MM.1S (cell line): Measurements from ENCODE around the gene LSM14B.

Source experiments
- DNase-seq: peaks from one replicate; pipeline ENCODE4 v3.0.0-alpha.2; 2015
- H2AFZ ChIP-seq: fragments of 300-600 bp; sonication (generic); 2 replicates; pipeline ENCODE4 v1.6.0; 2016; ENCODE audit warnings: antibody characterized with exemption, low read length
- H3F3A ChIP-seq: fragments of 300-600 bp; sonication (generic); 2 replicates; pipeline ENCODE4 v1.6.1; 2016; ENCODE audit warnings: mild to moderate bottlenecking, antibody characterized with exemption, low read length, moderate library complexity, mixed read lengths; ENCODE audit not compliant: insufficient read depth
- H3K27ac ChIP-seq: fragments of 300-600 bp; sonication (generic); 2 replicates; pipeline ENCODE4 v1.5.1; 2016; ENCODE audit warnings: mild to moderate bottlenecking, low read length
- H3K27me3 ChIP-seq: fragments of 300-600 bp; sonication (generic); replicated peaks from 2 replicates; pipeline ENCODE4 v1.6.0; 2016; ENCODE audit warnings: low read length; ENCODE audit not compliant: insufficient read depth
- H3K36me3 ChIP-seq: fragments of 300-600 bp; sonication (generic); replicated peaks from 2 replicates; pipeline ENCODE4 v1.6.1; 2016; ENCODE audit warnings: mild to moderate bottlenecking, low read length, mixed read lengths; ENCODE audit not compliant: insufficient read depth
- H3K4me1 ChIP-seq: fragments of 300-600 bp; sonication (generic); 2 replicates; pipeline ENCODE4 v1.6.1; 2016; ENCODE audit warnings: low read length, mixed read lengths
- H3K4me2 ChIP-seq: fragments of 300-600 bp; sonication (generic); 2 replicates; pipeline ENCODE4 v1.6.0; 2016; ENCODE audit warnings: low read depth, low read length
- H3K4me3 ChIP-seq: fragments of 300-600 bp; sonication (generic); 2 replicates; pipeline ENCODE4 v1.5.1; 2016; ENCODE audit warnings: low read length, mixed read lengths
- H3K79me2 ChIP-seq: fragments of 300-600 bp; sonication (generic); 2 replicates; pipeline ENCODE4 v1.6.1; 2016; ENCODE audit warnings: mixed run types, low read length, mixed read lengths
- H3K9ac ChIP-seq: fragments of 300-600 bp; sonication (generic); 2 replicates; pipeline ENCODE4 v1.6.1; 2016; ENCODE audit warnings: low read length, mixed read lengths
- H3K9me2 ChIP-seq: fragments of 300-600 bp; sonication (generic); replicated peaks from 2 replicates; pipeline ENCODE4 v1.6.1; 2016; ENCODE audit warnings: mild to moderate bottlenecking, low read length, mixed read lengths; ENCODE audit not compliant: insufficient read depth
- H3K9me3 ChIP-seq: fragments of 300-600 bp; sonication (generic); replicated peaks from 2 replicates; pipeline ENCODE4 v1.6.1; 2016; ENCODE audit warnings: mild to moderate bottlenecking, low read length, mixed read lengths; ENCODE audit not compliant: insufficient read depth
- H4K20me1 ChIP-seq: fragments of 300-600 bp; sonication (generic); 2 replicates; pipeline ENCODE4 v1.6.1; 2016; ENCODE audit warnings: mild to moderate bottlenecking, low read length, moderate library complexity, mixed read lengths; ENCODE audit not compliant: insufficient read depth
- CTCF ChIP-seq: fragments of 300-600 bp; sonication (generic); IDR thresholded peaks from 2 replicates; pipeline ENCODE4 v1.5.1; 2016; ENCODE audit warnings: antibody characterized with exemption, low read length, mixed read lengths
- EZH2 ChIP-seq: fragments of 300-600 bp; sonication (generic); optimal IDR thresholded peaks from 2 replicates; pipeline ENCODE3; 2017; ENCODE audit warnings: low read depth, mild to moderate bottlenecking, antibody characterized with exemption, low read length, mixed read lengths
- EZH2phosphoT487 ChIP-seq: fragments of 300-600 bp; sonication (generic); IDR thresholded peaks from 2 replicates; pipeline ENCODE4 v1.6.1; 2018; ENCODE audit warnings: antibody characterized with exemption, low read length

LSM14B gene

DNA sequence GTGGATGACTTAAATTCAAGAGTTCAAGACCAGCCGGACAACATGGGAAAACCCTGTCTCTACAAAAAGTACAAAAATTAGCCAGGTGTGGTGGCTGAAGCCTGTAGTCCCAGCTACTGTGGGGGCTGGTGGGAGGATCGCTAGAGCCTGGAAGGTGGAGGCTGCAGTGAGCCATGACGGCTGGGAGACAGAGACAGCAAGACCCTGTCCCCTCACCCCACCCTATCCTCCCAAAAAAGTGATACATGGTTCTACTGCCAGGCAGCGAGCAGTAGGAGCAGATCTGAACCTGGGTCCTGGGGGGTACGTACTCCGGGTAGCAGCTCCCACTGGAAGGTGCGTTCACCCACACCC lies 18.7 kb downstream of the LSM14B start:
- H3K9ac ChIP-seq = no peak overlapping the region

GRCh38 chr20:62141397-62142251 lies 19.3 kb downstream of the LSM14B start:
- peak overlapping the region; percentile 20; the same call in 1 of the 2 replicates for H3K27ac ChIP-seq

More for the DNA sequence above, 18.7 kb downstream of the LSM14B start:
- no peak overlapping the region for H2AFZ ChIP-seq
- peak overlapping the region; percentile 94 for H3K4me2 ChIP-seq
- H3K9me3 ChIP-seq = no peaks in the 10 kb centered on the region
- peaks cover 13% of the 10 kb centered on the region for H3K36me3 ChIP-seq
- H3K27ac ChIP-seq = no peak overlapping the region
- no peaks in the 10 kb centered on the region for H3K27me3 ChIP-seq
- H4K20me1 ChIP-seq = peaks cover 38% of the 10 kb centered on the region
- TF ChIP-seq EZH2phosphoT487 (no peak), CTCF (no peak), EZH2 (no peak)
- peaks cover 18% of the 10 kb centered on the region for H3K4me1 ChIP-seq
- H3K9me2 ChIP-seq = no peaks in the 10 kb centered on the region
- no peak for DNase-seq
- peaks cover 77% of the 10 kb centered on the region for H3K79me2 ChIP-seq
- H3F3A ChIP-seq = peaks cover 33% of the 10 kb centered on the region
- no peak overlapping the region for H3K4me3 ChIP-seq

GRCh38 chr20:62142252-62143080 lies 20.2 kb downstream of the LSM14B start:
- no peaks in the 10 kb centered on the region for H3K27me3 ChIP-seq
- H3K27ac ChIP-seq = peak overlapping the region; percentile 20; the same call in 1 of the 2 replicates
- H3K79me2 ChIP-seq = peaks cover 85% of the 10 kb centered on the region
- H3K4me3 ChIP-seq = peak overlapping the region; percentile 81
- peak; percentile 11 for DNase-seq
- H3K36me3 ChIP-seq = peaks cover 13% of the 10 kb centered on the region
- peaks cover 18% of the 10 kb centered on the region for H3K4me1 ChIP-seq
- peak overlapping the region; percentile 94 for H3K4me2 ChIP-seq
- peak overlapping the region; percentile 70 for H3K9ac ChIP-seq
- H3F3A ChIP-seq = peaks cover 24% of the 10 kb centered on the region
- H3K9me3 ChIP-seq = no peaks in the 10 kb centered on the region
- H2AFZ ChIP-seq = no peak overlapping the region
- no peak for TF ChIP-seq EZH2
- no peak for TF ChIP-seq CTCF
- no peak for TF ChIP-seq EZH2phosphoT487
- H4K20me1 ChIP-seq = peaks cover 38% of the 10 kb centered on the region
- H3K9me2 ChIP-seq = no peaks in the 10 kb centered on the region

More at GRCh38 chr20:62141397-62142251, 19.3 kb downstream of the LSM14B start:
- no peak overlapping the region for H2AFZ ChIP-seq
- H3K9me3 ChIP-seq = no peaks in the 10 kb centered on the region
- peak; percentile 33 for DNase-seq
- H3K9me2 ChIP-seq = no peaks in the 10 kb centered on the region
- H3K36me3 ChIP-seq = peaks cover 13% of the 10 kb centered on the region
- H4K20me1 ChIP-seq = peaks cover 38% of the 10 kb centered on the region
- H3K27me3 ChIP-seq = no peaks in the 10 kb centered on the region
- TF ChIP-seq CTCF = peak; percentile 49
- TF ChIP-seq EZH2 = no peak
- no peak for TF ChIP-seq EZH2phosphoT487
- peaks cover 18% of the 10 kb centered on the region for H3K4me1 ChIP-seq
- peaks cover 32% of the 10 kb centered on the region for H3F3A ChIP-seq
- H3K4me2 ChIP-seq = peak overlapping the region; percentile 94
- peak overlapping the region; percentile 81 for H3K4me3 ChIP-seq
- H3K9ac ChIP-seq = peak overlapping the region; percentile 70; the same call in 1 of the 2 replicates
- H3K79me2 ChIP-seq = peaks cover 77% of the 10 kb centered on the region
